Progenitor cell of endocrine pancreas (in vitro differentiated cells): ENCODE data around the gene FLOT2. TPM values are rescaled to one million over a fixed set of nuclear protein-coding genes. Genes with fewer than 3 reads are reported as not detected.
"Not testable (repeated sequence)": the region's sequence is repeated elsewhere in the genome, so short reads cannot be mapped to it uniquely, and the experiment has no call there.

ENCODE experiments used
- DNase-seq: peaks from one replicate; pipeline ENCODE4 v3.0.0; 2021; ENCODE audit warnings: low spot score; ENCODE audit not compliant: unreplicated experiment
- H3K27ac Mint-ChIP-seq: 2 replicates; pipeline ENCODE4 v1.8.0; 2021; ENCODE audit warnings: mild to moderate bottlenecking, moderate library complexity, mixed read lengths
- H3K27me3 Mint-ChIP-seq: 2 replicates; pipeline ENCODE4 v1.8.0; 2021; ENCODE audit warnings: mixed read lengths
- H3K36me3 Mint-ChIP-seq: 2 replicates; pipeline ENCODE4 v1.8.0; 2022; ENCODE audit warnings: mixed read lengths; ENCODE audit not compliant: insufficient read depth
- H3K4me1 Mint-ChIP-seq: 2 replicates; pipeline ENCODE4 v1.8.0; 2021; ENCODE audit warnings: low read depth, mixed read lengths
- H3K4me3 Mint-ChIP-seq: 2 replicates; pipeline ENCODE4 v1.8.0; 2021; ENCODE audit warnings: low read depth, mild to moderate bottlenecking, moderate library complexity, mixed read lengths
- H3K9me3 Mint-ChIP-seq: 2 replicates; pipeline ENCODE4 v1.8.0; 2021; ENCODE audit warnings: low read depth, mixed read lengths
- total RNA-seq: library from RNA; stranded (reverse); gene quantifications from 2 replicates; pipeline ENCODE4 v1.2.1, GENCODE V29; 2021
- TF ChIP-seq, protein P1 (sequence below): fragments of 200-600 bp; sonication (generic); IDR thresholded peaks from one replicate; pipeline ENCODE4 v1.5.0; 2021; ENCODE audit warnings: antibody characterized with exemption, mild to moderate bottlenecking; ENCODE audit not compliant: unreplicated experiment

FLOT2 gene
- total RNA-seq, 1 donor from 2014 or later: 131 TPM

DNA sequence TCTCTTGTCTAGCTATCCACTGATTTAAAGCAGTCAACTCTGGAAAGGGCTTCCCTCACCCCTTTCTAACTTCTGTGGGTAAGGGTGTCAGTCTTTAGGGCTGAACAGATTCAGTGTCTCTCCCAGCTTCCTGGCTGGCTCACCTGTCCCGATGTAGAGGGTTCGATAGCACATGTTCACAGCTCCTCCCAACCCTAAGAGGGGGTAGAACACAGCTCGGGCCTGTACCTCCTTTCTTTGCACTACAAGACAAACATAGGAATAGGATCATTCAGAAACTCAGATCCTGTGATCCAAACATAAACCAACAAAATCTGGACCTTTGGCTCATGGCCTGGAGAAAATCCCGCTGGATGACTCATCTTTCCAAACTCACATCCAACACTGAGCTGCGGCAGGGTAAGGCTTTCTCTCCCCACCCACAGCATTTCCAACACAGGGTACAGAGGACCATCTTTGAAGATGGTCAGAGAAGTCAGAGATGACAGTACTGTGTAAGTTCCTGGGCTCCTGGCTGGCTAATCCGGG lies 11.2 kb upstream of the FLOT2 start:
- TF ChIP-seq, protein P1, sequence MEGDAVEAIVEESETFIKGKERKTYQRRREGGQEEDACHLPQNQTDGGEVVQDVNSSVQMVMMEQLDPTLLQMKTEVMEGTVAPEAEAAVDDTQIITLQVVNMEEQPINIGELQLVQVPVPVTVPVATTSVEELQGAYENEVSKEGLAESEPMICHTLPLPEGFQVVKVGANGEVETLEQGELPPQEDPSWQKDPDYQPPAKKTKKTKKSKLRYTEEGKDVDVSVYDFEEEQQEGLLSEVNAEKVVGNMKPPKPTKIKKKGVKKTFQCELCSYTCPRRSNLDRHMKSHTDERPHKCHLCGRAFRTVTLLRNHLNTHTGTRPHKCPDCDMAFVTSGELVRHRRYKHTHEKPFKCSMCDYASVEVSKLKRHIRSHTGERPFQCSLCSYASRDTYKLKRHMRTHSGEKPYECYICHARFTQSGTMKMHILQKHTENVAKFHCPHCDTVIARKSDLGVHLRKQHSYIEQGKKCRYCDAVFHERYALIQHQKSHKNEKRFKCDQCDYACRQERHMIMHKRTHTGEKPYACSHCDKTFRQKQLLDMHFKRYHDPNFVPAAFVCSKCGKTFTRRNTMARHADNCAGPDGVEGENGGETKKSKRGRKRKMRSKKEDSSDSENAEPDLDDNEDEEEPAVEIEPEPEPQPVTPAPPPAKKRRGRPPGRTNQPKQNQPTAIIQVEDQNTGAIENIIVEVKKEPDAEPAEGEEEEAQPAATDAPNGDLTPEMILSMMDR: no peak
- H3K4me3 Mint-ChIP-seq: no peak overlapping the region
- no peaks in the 10 kb centered on the region for H3K9me3 Mint-ChIP-seq
- no peak for DNase-seq
- H3K4me1 Mint-ChIP-seq: no peaks in the 10 kb centered on the region
- no peaks in the 10 kb centered on the region for H3K27me3 Mint-ChIP-seq
- H3K27ac Mint-ChIP-seq: peak overlapping the region; percentile 8
- peaks cover 25% of the 10 kb centered on the region for H3K36me3 Mint-ChIP-seq

DNA sequence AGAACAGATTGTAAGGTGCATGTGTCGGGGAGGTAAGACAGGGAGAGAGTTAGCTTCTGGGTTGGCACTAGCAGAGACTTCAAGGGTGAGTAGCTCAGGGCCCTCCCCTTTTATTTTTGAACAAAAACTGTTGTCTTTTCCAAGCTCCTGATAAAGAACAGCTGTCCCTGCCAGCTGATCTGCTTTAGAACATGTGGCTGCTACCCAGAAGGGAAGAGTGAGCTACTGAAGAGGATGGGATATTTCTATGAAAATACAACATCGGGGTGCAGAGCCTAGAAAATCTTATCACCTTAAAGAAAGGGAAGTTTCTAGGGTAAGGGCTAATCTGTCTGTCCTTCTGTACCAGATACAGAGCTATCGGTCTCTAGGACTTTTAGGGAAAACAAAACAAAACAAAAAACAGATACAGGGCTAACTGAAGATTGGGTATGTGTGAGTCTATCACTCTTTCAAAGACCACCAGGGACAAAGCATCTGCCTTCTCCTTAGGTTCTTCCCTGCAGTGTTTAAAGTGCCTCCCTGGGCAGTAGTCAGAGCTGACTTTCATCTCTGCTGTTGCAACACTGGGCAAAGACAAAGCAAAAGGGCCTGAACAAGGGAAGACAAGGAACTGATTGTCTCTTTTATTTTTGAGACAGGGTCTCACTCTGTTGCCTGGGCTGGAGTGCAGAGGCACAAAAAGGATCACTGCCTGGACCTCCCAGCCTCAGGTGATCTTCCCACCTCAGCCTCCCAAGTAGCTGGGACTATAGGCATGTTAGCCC lies 10.4 kb upstream of the FLOT2 start:
- Mint-ChIP-seq H3K9me3 (no peaks in the 10 kb centered on the region), H3K4me1 (peaks cover 2% of the 10 kb centered on the region), H3K4me3 (no peak overlapping the region), H3K27me3 (no peaks in the 10 kb centered on the region), H3K27ac (no peak overlapping the region), H3K36me3 (peaks cover 20% of the 10 kb centered on the region)
- DNase-seq: no peak
- TF ChIP-seq, protein P1: no peak

- Mint-ChIP-seq H3K4me3 (no peak overlapping the region), H3K4me1 (peaks cover 5% of the 10 kb centered on the region), H3K27me3 (no peaks in the 10 kb centered on the region), H3K27ac (peak overlapping the region; percentile 52), H3K9me3 (no peaks in the 10 kb centered on the region), H3K36me3 (peaks cover 17% of the 10 kb centered on the region)
- TF ChIP-seq, protein P1: no peak
- no peak for DNase-seq
Measured at GRCh38 chr17:28906706-28907438, 9.3 kb upstream of the FLOT2 start.

DNA sequence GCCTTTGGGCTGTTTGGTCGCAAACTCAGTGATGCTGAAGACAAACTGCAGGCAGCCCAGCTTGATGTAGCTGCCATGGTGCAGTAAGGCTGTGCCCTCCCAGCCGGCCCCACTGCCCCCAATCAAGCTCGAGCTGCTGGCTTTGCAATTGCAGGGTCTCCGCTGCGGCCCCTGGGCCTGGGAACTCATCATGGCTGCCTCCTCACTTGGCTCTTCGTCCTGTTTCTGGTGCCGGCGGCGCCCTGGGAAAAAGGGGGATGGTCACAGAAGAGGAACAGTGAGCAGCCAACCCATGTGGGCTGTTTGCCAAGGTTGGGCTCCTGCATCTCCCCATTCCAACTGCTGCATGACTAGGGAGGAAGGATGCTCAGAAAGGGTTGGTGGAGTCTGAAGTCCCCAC lies 8.7 kb upstream of the FLOT2 start:
- Mint-ChIP-seq H3K27me3 (no peaks in the 10 kb centered on the region), H3K4me3 (no peak overlapping the region), H3K36me3 (peaks cover 15% of the 10 kb centered on the region), H3K27ac (no peak overlapping the region), H3K4me1 (peaks cover 7% of the 10 kb centered on the region), H3K9me3 (no peaks in the 10 kb centered on the region)
- no peak for DNase-seq
- TF ChIP-seq, protein P1: no peak

DNA sequence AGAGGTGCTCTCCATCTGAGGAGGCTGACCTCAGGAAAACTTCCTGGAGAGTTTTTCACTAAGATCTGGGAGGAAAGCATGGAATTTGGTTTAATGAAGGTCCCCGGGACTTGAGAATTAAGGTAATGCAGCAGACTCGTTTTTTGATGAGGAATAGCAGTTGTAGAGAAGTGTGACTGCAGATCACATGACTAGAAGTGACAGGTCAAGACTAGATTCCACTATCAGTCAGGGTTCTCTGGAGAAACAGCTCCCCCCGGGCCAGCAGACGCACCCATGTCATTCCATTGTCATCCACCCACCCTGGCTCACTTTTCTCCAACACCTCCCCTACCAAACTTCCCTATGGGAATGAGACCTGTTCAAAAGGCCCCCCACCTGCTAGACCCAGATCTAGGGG lies 7.3 kb upstream of the FLOT2 start:
- Mint-ChIP-seq H3K9me3 (no peaks in the 10 kb centered on the region), H3K27ac (peak overlapping the region; percentile 6), H3K4me1 (peaks cover 7% of the 10 kb centered on the region), H3K4me3 (no peak overlapping the region), H3K36me3 (peaks cover 19% of the 10 kb centered on the region), H3K27me3 (no peaks in the 10 kb centered on the region)
- TF ChIP-seq, protein P1: no peak
- no peak for DNase-seq

DNA sequence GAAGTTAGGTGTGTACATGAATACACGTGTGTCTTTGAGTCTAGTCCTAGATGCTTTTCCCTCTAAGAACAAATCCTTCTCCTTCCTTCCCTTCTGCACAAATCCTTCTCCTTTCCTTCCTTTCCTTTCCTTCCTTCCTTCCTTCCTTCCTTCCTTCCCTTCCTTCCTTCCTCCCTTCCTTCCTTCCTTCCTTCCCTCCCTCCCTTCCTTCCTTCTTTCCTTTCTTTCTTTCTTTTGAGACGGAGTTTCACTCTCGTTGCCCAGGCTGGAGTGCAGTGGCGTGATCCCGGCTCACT lies 6.0 kb upstream of the FLOT2 start:
- Mint-ChIP-seq H3K4me3 (peak overlapping the region; percentile 62), H3K27ac (peak overlapping the region; percentile 60), H3K36me3 (peaks cover 17% of the 10 kb centered on the region)
- H3K4me1 Mint-ChIP-seq, H3K27me3 Mint-ChIP-seq, H3K9me3 Mint-ChIP-seq, DNase-seq: not testable (repeated sequence)
